GM21825 (cell line): ENCODE measurements around the gene ANO4.

Experiments
- ATAC-seq: cut with Tn5 transposase; IDR thresholded peaks from one replicate; pipeline ENCODE4 v1.9.1; 2021; ENCODE audit warnings: mild to moderate bottlenecking, moderate library complexity; ENCODE audit not compliant: unreplicated experiment

Gene ANO4

DNA sequence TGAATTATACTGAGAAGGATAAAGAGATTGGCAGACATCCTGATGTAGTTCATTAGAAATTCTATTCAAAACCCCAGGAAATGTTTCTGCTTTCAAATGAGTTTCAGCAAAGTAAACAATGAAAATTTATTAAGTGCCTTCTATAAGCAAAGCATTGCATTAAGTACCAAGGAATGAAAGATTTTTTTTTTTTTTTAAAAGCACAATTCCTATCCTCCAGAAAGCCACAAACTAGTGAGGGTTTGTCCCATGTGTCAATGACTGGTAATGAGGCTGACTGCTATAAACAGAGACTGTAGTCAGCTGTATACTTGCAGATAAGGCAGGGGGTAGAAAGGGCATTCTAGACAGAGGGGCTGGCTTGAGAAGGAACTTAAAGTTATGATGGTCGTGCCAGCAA, 6.7 kb downstream of the ANO4 start:
- ATAC-seq: no peak

GRCh38 chr12:100808777-100809176, 14.2 kb downstream of the ANO4 start:
- no peak for ATAC-seq

GRCh38 chr12:100820314-100820713, 25.7 kb downstream of the ANO4 start:
- no peak for ATAC-seq

DNA sequence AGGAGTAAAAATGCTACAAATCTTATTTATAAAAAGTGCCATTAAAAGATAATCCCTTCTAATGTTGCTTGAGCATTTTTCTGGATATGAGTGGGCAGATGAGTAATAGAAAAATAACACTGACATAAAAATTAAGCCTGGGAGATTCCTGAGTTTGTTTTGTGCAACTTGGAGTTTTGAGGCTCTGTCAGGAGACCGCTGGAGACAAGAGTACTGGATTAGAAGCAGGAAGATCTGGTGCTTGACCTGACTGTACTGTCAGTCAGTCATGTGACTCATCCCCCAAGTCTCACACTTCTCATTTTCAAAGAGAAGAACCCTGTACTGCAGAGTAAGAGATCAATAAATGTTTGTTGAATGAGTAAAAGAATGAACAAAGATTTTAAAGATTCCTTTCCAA, 29.4 kb downstream of the ANO4 start:
- no peak for ATAC-seq

- ATAC-seq: no peak
These were observed 29.9 kb downstream of the ANO4 start for GRCh38 chr12:100824476-100824875.

DNA sequence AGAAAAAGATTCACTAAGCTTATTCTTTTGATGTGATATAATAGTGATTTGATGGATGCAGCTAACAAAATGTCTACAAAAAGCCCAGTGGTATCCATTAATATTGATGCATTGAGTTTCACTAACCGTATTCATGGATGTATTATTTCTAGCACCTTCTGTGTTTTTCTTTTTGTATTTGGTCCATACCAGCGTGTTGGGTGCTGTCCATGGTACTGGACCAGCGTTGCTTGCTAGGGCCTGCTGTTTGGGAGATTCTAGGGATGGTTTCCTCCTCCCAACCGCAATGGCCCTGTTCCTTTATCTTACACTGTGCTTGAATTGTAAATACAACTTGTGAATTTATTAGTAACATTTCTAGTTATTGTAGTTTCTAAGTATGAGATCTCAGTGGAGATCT, 31.7 kb downstream of the ANO4 start:
- ATAC-seq: no peak

GRCh38 chr12:100827901-100828520, 33.4 kb downstream of the ANO4 start:
- ATAC-seq: no peak

DNA sequence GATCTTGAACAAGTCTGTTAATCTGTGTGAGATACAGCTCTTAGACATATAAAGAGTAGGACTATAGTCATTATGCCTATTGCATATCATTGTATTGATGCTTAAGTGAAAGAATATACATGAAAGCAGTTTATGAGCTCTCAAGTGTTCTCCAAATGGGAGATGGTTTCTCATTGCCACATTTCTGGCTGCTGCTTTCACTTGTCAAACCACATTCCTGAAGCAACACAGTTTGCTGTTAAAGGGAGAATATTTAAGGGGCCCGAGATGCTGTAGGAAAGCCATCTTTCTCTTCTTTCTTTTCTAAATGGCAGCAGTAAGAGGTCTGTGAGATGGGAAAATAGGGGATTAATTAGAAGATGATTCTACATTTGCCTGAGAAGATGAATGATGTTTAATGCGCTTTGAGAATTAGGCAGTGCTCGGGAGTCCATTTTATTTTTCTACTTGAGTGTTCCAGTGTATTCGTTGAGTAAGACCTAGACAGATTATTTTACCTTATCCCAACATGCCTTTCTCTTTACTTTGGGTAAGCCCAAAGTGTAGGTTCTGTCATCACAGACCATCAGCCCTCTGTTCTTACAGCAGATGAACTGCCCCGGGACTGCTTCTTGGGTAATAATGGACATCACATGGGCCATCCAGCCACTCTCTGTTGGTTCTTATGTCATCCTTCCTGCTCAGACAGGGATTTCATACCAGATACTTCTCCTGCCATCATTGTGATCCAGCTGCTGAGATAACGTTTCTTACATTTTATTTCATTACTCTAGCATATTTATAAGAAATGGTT, 35.6 kb downstream of the ANO4 start:
- ATAC-seq: no peak

- no peak for ATAC-seq
These were observed 38.7 kb downstream of the ANO4 start for GRCh38 chr12:100833282-100833681.

GRCh38 chr12:100840748-100841147, 46.2 kb downstream of the ANO4 start:
- no peak for ATAC-seq

GRCh38 chr12:100842156-100842555, 47.6 kb downstream of the ANO4 start:
- no peak for ATAC-seq

GRCh38 chr12:100843061-100843460, 48.5 kb downstream of the ANO4 start:
- ATAC-seq: no peak

DNA sequence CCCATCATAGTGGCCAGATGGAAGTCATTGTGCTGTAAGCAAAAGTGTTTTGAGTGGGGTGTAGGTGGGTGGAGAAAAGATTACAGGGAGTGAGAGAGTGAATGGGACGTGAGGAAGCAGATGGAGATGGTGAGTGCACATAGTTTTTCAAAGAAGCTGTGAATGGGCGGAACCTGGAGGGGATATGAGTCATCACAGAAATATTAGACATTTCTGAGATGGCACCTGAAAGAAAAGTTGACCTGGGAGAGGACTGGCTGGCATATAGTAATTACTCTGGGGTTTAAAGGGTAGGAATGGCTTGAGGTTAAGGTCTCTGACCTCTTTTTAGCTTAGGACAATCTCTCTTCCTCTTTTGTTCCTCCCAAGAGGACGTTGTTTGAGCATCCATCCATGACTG, 50.5 kb downstream of the ANO4 start:
- no peak for ATAC-seq

DNA sequence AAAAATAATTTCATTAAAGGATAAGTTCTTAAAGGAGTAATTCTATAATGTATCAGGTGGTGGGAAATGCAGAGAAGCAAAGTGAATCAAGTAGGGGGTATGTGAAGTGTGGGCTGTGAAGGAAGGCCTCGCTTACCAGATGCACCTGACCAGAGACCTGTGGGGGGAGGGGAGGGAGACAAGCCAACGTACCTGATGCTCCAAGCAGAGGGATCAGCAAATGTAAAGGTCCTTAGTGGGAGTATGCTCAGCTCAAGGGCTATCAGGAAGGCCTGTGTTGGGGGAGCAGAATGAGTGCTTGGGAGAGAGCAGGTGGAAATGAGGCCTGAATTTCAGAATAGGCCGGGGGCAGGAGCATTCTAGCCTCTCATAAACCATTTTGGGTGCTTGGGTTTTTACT, 57.1 kb downstream of the ANO4 start:
- no peak for ATAC-seq

- no peak for ATAC-seq
These were observed 62.8 kb downstream of the ANO4 start for GRCh38 chr12:100857418-100857817.

GRCh38 chr12:100857971-100858370, 63.4 kb downstream of the ANO4 start:
- no peak for ATAC-seq

GRCh38 chr12:100858656-100859055, 64.1 kb downstream of the ANO4 start:
- no peak for ATAC-seq

GRCh38 chr12:100859063-100859627, 64.6 kb downstream of the ANO4 start:
- ATAC-seq: no peak

GRCh38 chr12:100860611-100861010, 66.0 kb downstream of the ANO4 start:
- no peak for ATAC-seq

- ATAC-seq: no peak
These were observed 68.1 kb downstream of the ANO4 start for GRCh38 chr12:100862676-100863075.

DNA sequence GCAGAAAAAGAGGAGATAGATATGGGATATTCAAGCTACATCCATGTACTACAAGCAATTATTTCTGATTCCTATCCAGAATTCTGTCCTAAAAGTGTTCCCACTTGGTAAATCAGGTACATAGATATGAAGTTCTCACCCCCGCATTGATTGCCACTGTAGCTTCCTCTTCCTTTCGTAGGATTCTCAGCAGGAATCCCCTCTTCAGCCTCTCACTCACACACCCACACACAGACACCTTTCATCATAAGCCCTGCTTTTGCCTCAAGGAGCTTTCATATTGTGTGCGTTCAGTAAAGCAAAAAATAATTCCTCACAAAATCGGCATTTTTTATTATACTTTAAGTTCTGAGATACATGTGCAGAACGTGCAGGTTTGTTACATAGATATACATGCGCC, 69.8 kb downstream of the ANO4 start:
- ATAC-seq: no peak

DNA sequence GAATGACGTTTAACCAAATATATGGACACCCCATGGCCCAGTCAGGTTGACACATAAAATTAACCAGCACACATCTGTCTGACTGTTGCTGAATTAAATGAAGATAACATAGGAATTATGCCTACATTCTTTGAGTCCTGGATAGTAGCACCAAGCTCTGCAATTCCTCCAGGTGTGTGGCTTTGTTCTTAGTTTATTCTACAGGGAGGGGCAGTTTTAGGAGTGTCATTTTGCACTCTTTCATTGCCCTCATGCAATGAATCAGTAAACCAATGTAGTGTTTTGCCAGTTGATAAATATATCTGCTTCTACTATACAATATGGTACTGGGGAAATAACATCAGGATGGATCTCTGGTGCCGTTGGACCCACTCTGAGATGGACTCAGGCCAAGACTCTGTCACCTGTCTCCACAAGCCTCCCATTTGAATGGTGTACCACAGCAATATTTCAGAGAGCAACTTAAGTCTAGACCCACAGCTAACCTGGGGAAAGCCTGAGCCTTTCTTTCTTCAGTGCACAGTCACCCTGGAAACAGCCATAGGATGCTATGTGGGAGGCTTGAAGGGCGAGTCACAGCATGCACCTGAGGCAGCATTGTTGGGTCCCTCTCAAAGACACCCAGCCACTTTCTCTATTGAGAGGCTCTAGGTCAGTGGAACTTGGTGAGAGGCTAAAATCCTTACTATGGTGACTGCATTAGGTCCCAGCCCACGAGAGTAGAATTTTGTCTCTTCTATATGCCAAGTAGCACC, 73.2 kb downstream of the ANO4 start:
- no peak for ATAC-seq
